NCI-H1092 treated with DMSO at 0.1 percent for 48 hours (cell line): ENCODE results near the gene TRPC3.

Experiments used
- DNase-seq: peaks from one replicate; lab custom pipeline; 2025; lab: John Stamatoyannopoulos, UW

TRPC3 gene

DNA sequence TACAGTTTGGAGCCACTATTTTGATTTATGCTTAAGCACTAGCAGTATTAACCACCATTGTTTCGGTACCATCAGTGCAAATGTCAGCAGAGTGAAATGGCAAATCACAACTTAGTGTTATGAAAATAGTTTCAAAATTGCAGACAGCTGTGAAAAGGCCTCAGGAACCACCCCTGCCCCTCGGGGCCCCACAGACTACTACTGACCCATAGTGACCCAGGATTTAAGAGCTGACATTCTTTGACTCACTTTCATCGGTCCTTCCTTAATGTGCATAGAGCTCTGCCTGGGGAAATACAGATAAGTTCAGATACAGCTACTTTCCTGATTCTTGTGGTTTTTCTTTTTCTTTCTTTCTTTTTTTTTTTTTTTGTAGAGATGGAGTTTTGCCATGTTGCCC, 78.3 kb downstream of the TRPC3 start:
- DNase-seq, result no peak

DNA sequence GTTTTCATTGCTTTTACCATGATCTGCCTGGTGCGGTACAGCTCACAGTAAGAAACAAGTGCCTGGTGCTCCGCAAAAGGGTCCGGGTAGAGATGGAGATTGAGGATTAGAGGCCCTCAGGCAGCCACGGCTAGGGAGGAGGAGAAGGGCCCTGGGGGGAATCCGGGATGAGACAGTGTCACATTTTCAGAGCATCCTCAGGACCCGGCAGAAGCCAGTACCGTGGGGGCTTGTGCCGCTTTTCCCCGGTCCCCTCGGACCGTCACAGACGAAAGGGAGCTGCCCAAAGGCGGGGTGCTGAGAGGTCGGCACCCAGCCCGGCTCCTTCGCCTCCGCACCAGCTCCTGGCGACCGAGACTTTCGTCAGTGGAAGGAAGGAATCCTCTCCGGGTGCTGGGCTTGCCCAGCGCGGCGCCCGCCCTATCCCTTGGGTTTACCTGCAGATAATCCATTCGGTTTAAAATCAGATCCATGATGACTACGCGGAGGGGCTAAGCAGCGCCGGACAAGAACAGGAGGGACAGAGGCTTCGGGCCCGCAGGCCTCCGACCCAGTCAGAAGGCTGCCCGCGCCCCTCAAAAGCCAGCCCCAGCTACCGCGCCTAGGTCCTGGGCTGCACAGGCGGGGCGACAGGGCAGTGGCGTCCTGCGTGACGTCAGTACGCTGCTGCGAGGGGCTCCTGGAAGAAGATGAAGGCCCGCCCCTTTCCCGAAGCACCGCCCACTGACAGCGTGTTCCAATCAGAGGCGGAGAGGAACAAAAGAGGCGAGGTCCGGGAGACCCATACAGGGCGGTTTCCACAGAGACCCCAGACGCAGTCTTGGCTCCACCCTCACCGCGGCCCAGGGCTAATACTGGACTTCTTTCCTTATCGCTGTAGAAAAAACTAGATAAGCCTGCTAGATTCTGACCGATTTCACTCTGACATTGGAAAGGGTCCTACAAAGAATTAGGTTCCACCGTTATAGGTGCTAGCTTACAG, 81.7 kb downstream of the TRPC3 start, which contains the start of gene BBS7:
Gene BBS7, minus strand, starts transcription at position 634 of the 982 bp plus-strand sequence. Its CDS starts 161 bp downstream, at position 473.
- peak; percentile 98 for DNase-seq

DNA sequence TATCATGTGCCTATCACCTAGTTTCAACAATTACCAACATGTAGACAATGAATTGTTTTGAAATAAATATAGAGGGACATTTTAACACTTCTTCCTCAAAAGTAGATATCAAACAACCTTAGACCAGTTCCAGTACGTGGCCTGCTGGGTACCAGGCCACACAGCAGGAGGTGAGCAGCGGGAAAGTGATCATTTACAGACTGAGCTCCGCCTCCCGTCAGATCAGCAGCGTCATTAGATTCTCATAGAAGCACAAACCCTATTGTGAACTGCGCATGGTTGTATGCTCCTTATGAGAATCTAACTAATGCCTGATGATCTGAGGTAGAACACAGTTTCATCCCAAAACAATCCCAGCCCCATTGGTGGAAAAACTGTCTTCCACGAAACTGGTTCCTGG, 88.1 kb downstream of the TRPC3 start:
- no peak for DNase-seq

DNA sequence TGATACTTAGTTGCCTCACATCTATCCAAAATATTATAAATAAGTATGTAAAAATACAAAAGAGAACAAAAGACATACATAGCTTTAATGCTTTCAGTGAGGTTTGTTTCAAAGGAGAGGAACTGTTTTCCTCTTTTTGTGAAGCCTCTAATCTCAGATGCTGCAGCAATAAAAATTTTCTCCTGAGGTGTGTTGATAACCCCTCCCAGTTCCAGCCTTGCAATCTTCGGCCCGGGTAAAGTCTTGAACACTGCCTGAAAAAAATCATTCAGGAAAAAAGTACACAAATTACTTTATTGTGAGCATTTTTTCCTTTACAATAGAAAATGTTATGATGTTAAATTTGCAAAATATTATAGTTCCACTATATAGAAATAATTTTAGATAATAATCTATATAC, 90.4 kb downstream of the TRPC3 start:
- no peak for DNase-seq

DNA sequence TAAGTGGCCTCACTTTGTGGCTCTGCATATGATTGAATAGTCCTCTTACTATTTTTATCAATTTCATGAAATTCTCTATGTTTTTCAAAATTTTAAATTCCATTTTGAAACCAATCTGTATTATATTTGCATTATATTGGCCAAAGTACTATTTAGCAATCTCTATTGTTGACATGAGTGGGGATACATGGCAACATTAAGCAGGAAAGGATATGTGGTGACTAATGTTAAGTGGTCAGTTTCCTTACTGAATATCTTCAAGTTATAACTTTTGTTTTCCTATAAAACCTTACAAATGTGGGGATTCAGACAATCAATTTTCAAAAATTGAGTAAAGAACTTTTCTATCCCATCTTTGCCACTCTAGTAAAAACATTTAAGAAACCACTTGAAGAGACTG, 91.7 kb downstream of the TRPC3 start:
- no peak for DNase-seq

DNA sequence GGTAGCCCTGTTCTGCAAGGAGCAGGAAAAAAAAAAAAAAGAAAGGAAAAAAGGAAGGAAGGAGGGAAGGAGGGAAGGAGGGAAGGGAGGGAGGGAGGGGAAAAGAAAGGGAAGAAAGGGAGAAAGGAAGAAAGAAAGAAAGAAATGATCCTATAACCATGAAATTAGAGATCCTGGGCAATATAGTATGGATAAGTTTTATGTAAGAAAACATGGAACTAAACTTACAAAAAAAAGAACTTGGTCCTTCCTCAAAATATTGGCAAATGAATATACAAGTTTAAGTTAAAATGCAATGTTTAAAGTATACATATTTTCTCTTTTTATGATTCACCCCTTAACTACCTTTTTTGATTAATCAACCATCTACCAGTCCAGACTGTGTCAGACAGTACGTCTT, 100.5 kb downstream of the TRPC3 start:
- no peak for DNase-seq

DNA sequence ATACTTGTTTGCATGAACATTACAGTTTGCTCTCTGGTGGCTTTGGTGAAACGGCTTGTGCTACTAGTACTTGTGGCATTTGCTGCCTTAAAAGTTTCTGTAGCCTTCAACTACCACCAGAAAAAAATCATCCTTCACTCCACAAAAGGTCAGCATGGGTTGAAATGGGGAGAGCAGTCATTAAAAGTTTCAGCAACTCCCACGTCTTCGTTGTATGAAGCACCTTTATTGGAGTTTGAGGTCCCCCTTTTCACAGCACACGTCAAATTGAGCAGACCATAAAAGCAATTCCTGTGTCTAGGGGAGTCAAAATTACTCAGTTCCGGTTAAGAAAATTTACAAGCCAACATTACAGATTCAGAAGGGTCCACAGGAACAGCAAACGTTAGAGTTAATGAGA, 105.2 kb downstream of the TRPC3 start:
- DNase-seq, result no peak

DNA sequence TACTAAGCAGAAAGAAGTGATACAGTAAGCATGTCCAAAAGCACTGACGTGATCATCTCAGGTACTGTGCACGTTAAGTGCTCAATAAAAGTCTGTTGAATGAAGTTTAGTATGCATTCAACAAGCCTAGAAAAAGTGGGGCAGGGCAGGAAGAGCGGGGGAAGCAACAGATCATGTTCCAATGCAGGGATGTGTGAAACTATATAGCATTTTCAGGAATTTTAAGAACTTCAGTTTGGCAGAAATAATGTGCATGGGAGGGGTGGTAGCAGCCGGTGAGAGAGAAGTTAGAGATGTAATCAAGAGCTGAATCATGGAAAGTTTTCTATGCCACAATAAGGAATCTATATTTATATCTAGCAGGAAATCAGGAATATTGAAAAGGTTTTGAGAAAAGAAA, 109.0 kb downstream of the TRPC3 start:
- DNase-seq, result no peak

DNA sequence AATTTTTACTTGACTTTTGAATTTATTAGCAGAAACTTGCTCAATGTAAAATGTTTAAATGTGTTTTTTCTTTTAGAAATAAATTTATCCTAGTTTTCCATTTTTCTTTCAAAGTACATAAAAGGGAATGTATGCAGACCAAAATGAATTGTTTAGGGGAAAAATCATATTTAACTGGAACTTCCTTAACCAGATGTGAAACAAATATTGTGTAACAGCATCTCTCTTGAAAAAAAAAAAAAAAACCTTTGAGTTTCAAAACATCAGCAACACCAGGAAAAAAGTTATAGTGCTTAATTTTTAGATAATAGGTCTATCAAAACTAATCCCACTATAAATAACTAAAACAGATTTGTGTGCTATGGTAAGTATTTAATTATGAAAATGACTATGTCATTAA, 113.7 kb downstream of the TRPC3 start:
- DNase-seq, result no peak

DNA sequence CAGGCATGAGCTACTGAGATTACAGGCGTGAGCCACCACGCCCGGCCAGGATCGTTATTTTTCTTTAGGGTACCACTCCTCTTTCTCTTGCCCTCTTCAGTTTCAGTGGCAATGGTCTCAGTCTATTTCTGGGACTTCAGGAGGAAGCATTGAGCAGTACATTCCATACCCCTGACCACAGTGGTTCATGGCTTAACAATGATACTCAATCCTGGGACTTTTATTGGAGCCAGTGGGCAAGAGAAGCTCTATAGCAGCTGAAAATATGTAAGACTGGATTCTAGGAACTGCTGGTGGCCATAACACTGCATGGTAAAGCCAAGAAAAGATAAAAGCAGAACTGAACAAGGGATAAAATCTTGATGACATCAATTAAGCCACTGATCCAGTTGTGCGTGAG, 122.3 kb downstream of the TRPC3 start:
- DNase-seq, result no peak
